GM21717 (cell line): ENCODE data around the gene MSL2.
"Not testable (repeated sequence)": the region's sequence is repeated elsewhere in the genome, so short reads cannot be mapped to it uniquely, and the experiment has no call there.

ENCODE experiments used
- ATAC-seq: cut with Tn5 transposase; IDR thresholded peaks from one replicate; pipeline ENCODE4 v1.9.1; 2021; ENCODE audit warnings: mild to moderate bottlenecking, moderate library complexity; ENCODE audit not compliant: unreplicated experiment

Gene MSL2

DNA sequence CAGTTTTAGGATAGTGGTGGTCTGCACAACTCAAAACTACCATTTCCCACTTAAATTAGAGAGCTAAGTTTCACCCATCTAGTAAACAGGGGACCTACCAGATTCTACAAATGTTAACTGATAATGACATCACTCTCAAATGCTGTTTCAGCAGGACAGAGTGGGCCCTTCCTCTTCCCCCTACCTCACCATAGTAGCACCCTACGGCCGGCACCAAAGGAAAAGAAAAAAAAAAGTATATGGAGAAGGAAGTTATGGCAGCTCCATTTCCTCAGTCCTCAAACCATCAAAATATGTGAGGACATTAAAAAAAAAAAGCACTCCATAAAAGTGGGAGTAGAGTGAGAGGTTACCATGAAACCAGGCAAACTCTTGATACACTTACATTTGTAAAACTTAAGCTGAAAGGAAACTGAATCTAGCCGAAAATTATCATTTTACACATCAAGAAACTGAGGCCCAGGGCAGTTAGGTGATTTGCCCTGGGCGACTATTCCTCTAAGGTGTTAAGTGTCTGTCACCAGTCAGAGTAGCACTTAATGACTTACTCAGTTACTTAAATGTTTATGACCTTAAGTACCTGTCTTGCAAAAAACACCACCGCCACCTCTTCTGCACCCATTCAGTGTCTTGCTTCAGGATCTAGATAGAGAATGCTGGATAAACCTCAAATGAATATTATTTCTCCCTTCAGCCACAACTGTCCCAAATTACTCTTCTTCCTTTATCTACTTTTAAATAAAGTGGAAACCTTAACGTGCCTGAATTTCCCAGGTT, 2.7 kb downstream of the MSL2 start:
- no peak for ATAC-seq

GRCh38 chr3:136192831-136193230, 3.3 kb downstream of the MSL2 start:
- no peak for ATAC-seq

- ATAC-seq, result not testable (repeated sequence)
These were observed 3.9 kb downstream of the MSL2 start for GRCh38 chr3:136192195-136192594.

DNA sequence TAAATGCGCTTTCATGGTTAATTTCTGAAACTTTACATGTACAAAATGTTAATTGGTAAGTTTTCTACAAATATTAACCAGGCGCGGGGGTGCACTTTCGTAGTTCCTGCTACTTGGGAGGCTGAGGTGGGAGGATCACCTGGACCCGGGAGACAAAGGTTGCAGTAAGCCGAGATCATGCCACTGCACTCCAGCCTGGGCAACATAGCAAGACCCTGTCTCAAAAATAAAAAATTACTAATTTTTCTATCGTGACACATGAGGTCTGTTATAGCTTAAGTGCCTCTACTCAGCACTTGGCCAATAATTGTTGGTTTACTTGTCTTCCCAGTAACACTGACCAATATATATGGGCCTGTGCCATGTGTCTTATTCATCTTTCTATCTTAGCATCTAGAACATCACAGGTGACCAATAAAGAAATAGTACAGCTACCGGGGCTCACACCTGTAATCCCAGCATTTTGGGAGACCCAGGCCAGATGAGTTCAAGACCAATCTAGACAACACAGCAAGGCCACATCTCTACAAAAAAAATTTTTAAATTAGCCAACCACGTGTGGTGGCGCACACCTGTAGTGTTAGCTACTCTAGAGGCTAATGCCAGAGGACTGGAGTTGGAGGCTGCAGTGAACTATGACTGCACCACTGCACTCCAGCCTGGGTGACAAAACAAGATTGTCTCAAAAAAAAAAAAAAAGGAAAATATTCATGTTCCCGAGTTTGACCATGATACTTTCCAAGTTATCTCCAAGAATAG, 6.1 kb downstream of the MSL2 start:
- no peak for ATAC-seq

GRCh38 chr3:136189043-136189442, 7.1 kb downstream of the MSL2 start:
- no peak for ATAC-seq

GRCh38 chr3:136187868-136188267, 8.3 kb downstream of the MSL2 start:
- ATAC-seq, result no peak

- ATAC-seq, result no peak
These were observed 9.3 kb downstream of the MSL2 start for GRCh38 chr3:136186846-136187245.

- no peak for ATAC-seq
These were observed 9.8 kb downstream of the MSL2 start for GRCh38 chr3:136186344-136186743.

GRCh38 chr3:136184703-136185102, 11.4 kb downstream of the MSL2 start:
- ATAC-seq, result no peak

GRCh38 chr3:136181741-136182140, 14.4 kb downstream of the MSL2 start:
- ATAC-seq, result no peak

- no peak for ATAC-seq
These were observed 18.3 kb downstream of the MSL2 start for GRCh38 chr3:136177876-136178275.

DNA sequence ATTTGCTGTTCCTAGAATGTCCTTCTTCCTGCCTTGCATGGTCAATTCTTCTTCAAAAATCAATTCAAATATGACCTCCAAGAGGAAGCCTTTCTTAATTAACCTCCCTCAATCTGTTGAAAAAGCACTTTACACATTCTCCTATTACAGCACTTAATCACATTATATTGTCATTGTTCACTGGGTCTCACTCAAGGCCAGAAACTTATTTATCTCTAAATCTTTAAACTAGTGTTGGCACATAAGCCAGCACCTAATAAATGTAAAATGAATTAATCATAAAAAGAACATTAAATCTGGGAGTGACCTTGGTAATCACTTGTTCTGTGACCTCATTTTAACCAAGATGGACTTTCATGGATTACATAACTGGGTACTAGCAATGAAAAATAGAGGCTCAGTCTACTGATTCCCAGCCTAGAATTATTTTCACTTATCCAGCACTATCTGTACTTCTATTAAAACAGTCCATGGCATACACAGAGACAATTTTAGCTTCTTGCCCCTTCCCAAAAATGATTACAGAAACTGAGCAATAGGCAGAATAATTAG, 22.1 kb downstream of the MSL2 start:
- no peak for ATAC-seq

DNA sequence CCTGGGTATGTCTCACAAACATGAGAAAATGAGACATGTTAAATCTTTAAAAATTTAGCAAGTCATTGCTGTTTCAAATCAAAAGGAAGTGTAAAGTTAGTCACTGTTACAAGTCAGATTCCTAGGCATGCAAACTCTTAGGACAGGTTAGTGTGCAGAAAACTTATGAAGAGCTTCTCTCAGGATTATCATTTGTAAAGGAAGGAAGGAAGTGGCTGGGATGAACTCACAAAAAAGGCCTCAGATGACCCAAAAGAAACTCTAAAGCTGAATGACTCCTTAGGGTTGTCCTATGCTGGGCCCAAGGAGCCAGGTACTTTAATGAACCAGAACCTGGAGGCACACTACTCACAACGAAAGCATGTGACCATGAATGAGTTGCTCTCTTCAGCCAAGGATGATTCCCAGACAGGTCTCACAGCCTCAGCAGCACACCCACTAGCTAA, 25.0 kb downstream of the MSL2 start:
- ATAC-seq, result no peak

DNA sequence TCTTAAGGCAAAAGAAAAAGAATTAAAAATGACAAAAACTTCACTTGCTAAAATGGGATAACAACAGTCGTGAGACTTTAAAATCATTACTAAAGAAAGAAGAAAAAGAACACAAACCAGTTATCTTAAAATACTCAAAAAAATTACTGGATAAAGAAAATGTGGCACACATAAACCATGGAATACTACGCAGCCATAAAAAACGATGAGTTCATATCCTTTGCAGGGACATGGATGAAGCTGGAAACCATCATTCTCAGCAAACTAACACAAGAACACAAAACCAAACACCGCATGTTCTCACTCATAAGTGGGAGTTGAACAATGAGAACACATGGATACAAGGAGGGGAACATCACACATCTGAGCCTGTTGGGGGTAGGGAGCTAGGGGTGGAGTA, 27.9 kb downstream of the MSL2 start:
- ATAC-seq, result not testable (repeated sequence)

- ATAC-seq, result no peak
These were observed 29.6 kb downstream of the MSL2 start for GRCh38 chr3:136166507-136166906.

- ATAC-seq, result not testable (repeated sequence)
These were observed 32.5 kb downstream of the MSL2 start for GRCh38 chr3:136163607-136164006.

- no peak for ATAC-seq
These were observed 33.8 kb downstream of the MSL2 start for GRCh38 chr3:136162322-136162721.

DNA sequence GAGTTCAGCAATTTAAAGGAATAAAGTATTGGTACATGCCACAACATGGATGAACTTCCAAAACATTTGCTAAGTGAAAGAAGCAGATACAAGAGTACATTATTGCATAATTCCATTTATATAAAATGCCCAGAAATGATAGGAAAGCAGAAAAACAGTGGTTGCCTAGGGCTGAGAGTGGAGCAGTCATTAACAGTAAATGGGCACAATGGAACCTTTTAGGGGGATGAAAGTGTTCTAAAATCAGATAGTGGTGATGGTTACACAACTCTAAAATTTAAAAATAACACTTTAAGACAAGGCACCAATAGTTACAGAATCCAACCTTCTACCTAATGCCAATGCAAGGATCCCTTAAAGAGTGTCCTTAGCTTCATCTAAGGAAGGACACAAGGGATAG, 34.6 kb downstream of the MSL2 start:
- no peak for ATAC-seq

GRCh38 chr3:136152963-136153362, 43.2 kb downstream of the MSL2 start:
- no peak for ATAC-seq

GRCh38 chr3:136152176-136152843, 43.8 kb downstream of the MSL2 start:
- ATAC-seq, result no peak

GRCh38 chr3:136151219-136151618, 44.9 kb downstream of the MSL2 start:
- no peak for ATAC-seq
